Spleen (tissue), 11 donors: Measurements from ENCODE around the gene ORC3. TPM values are rescaled to one million over a fixed set of nuclear protein-coding genes. Genes with fewer than 3 reads are reported as not detected.
"Not testable (repeated sequence)": the region's sequence is repeated elsewhere in the genome, so short reads cannot be mapped to it uniquely, and the experiment has no call there.

ENCODE experiments used
- DNase-seq: peaks from one replicate; pipeline ENCODE4 v3.0.0-alpha.2; 2020
- H3K27ac ChIP-seq, 8 donors: fragments of 200-600 bp; sonication (generic) in 7 of 8; 1 replicate in 4 of 8; 2 replicates in 4 of 8; pipeline versions ENCODE4 v1.5.0 to v1.8.0; 2016 to 2021; ENCODE audit warnings: inconsistent platforms in 4 of 8, mild to moderate bottlenecking in 4 of 8, moderate library complexity in 1 of 8
- H3K27me3 ChIP-seq, 7 donors: fragments of 200-600 bp; sonication (generic) in 6 of 7; replicated peaks in 1 of 7; 1 replicate in 4 of 7; 2 replicates in 3 of 7; pipeline versions ENCODE4 v1.5.0 to v1.8.0; 2016 to 2021; ENCODE audit warnings: inconsistent platforms in 3 of 7, mild to moderate bottlenecking in 1 of 7
- H3K36me3 ChIP-seq, 6 donors: fragments of 200-600 bp; sonication (generic) in 5 of 6; 1 replicate in 4 of 6; 2 replicates in 2 of 6; pipeline versions ENCODE4 v1.5.0 to v1.8.0; 2016 to 2021; ENCODE audit warnings: inconsistent platforms in 2 of 6
- H3K4me1 ChIP-seq, 6 donors: fragments of 200-600 bp; sonication (generic) in 5 of 6; 1 replicate in 3 of 6; 2 replicates in 3 of 6; pipeline versions ENCODE4 v1.5.0 to v1.8.0; 2016 to 2021; ENCODE audit warnings: inconsistent platforms in 3 of 6
- H3K4me3 ChIP-seq, 8 donors: fragments of 200-600 bp; sonication (generic) in 7 of 8; 1 replicate in 4 of 8; 2 replicates in 4 of 8; pipeline versions ENCODE4 v1.5.0 to v1.8.0; 2016 to 2021; ENCODE audit warnings: inconsistent platforms in 4 of 8, mild to moderate bottlenecking in 4 of 8, moderate library complexity in 2 of 8
- H3K9me3 ChIP-seq, 8 donors: fragments of 200-600 bp; sonication (generic) in 7 of 8; 1 replicate in 4 of 8; 2 replicates in 4 of 8; pipeline versions ENCODE4 v1.5.0 to v1.8.0; 2016 to 2021; ENCODE audit warnings: inconsistent platforms in 4 of 8
- CTCF ChIP-seq, 11 experiments: fragments of 200-600 bp in 7 of 11; fragments of 450-650 bp in 4 of 11; sonication (generic) in 4 of 11; IDR thresholded peaks in 8 of 11; conservative IDR thresholded peaks in 3 of 11; 1 replicate in 7 of 11; 2 replicates in 4 of 11; pipeline versions ENCODE4 v1.4.0 to v1.8.0; 2016 to 2021; ENCODE audit warnings: antibody characterized with exemption in 11 of 11, inconsistent platforms in 4 of 11, mild to moderate bottlenecking in 1 of 11
- POLR2A ChIP-seq, 3 donors: fragments of 450-650 bp; IDR thresholded peaks; one replicate each; pipeline ENCODE4 v1.5.1; 2017; ENCODE audit warnings: antibody characterized with exemption in 3 of 3, mild to moderate bottlenecking in 1 of 3
- POLR2AphosphoS5 ChIP-seq, 3 donors: sonication (generic); formaldehyde crosslinking; IDR thresholded peaks; one replicate each; pipeline ENCODE4 v1.5.1; 2017; ENCODE audit warnings: antibody characterized with exemption in 3 of 3
- WGBS, 5 donors: extraction: QIAGEN DNeasy Blood & Tissue Kit in 3 of 5; methylation state at CpG; one replicate each; pipeline versions ENCODE4 v1.1.5 to v1.1.7; 2013 to 2018; 5-methylcytosine and 5-hydroxymethylcytosine counted together
- intact Hi-C: fragments of 100-400 bp; cut with DNase I; formaldehyde crosslinking; loops from one replicate; pipeline ENCODE4 v1.15.0; 2023; ENCODE audit warnings: low total_unique reads
- polyA plus RNA-seq, 3 donors: library from polyadenylated mRNA; stranded (reverse); fragments of 200-250 nt; gene quantifications; one replicate each; pipeline ENCODE4 v1.2.1, GENCODE V29; 2013
- total RNA-seq, 7 donors: library from RNA; depleted of rRNA in 3 of 7; stranded (reverse); fragments of >200 nt in 3 of 7; fragmentation: NEBNext Ultra II Directional in 4 of 7; extraction: Animal tissue kit (Norgen Biotek cat#: 25700) in 4 of 7; gene quantifications; one replicate each; pipeline versions ENCODE4 v1.1.0 to v1.2.1, GENCODE V29; 2016 to 2021
- donor health status: healthy with polysubstance abuse.
- donor health status: DM: no; HTN: no; CAD: no; lungs with moderate emphysema.
- donor health status: DM: no; HTN: no; CAD: no.
- donor health status: Bipolar disorder and iron deficiency.
- donor health status: healthy.
- donor health status: DM: no; HTN: no; CAD: no.
- donor health status: DM: yes; HTN: yes; CAD: no.

The ORC3 gene
- total and polyA plus RNA-seq, 10 donors = 15.1 to 35.6 (median 20.0) TPM

DNA sequence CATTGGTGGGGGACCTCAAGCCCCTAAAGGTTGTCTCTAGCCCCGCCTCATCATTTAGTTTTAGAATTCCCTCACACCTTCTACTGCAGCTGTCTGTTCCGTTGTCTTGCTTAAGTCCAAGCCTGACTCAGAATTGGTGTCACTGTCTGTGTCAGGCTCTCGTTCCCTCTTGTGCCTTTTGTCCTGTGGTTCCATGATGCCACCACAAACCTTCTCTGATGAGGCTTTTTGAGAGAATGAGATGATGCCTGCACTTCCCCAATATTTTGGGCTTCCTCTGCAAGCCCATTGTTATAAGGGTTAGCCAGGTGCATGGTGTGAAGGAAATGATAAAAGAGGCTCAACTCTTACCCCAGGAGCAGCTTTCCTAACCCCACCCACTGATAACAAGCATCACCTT is 120.2 kb downstream of the ORC3 start:
- intact Hi-C loops = no loop called here
- Histone ChIP-seq H3K4me3 (no peak overlapping the region), H3K27me3 (no peaks in the 10 kb centered on the region), H3K36me3 (no peaks in the 10 kb centered on the region), H3K9me3 (no peaks in the 10 kb centered on the region), H3K27ac (no peak overlapping the region), H3K4me1 (peaks cover 0 to 28% (median 4%) of the 10 kb centered on the region in 6 donors)
- TF ChIP-seq CTCF (IDR thresholded peaks at IDR 0.05 in 8 of 11, conservative IDR thresholded peaks at IDR 0.05 in 3 of 11) (no peak), POLR2AphosphoS5 (IDR thresholded peaks at IDR 0.05) (no peak), POLR2A (IDR thresholded peaks at IDR 0.05) (no peak)
- 59 to 72% (median 66%) methylated on average over 3 of the region's 3 CpGs for WGBS, 5 donors
- DNase-seq = no peak

DNA sequence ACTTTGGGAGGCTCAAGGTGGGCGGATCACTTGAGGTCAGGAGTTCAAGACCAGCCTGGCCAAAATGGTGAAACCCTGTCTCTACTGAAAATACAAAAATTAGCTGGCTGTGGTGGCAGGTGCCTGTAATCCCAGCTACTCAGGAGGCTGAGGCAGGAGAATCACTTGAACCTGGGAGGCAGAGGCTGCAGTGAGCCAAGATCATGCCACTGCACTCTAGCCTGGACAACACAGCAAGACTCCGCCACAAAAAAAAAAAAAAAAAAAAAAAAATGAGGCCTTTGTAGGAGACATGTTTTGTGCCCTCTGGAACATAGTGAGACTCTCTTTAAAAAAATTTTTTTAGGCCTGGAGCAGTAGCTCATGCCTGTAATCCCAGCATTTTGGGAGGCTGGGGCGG is 122.8 kb downstream of the ORC3 start:
- H3K36me3 ChIP-seq, intact Hi-C loops: not testable (repeated sequence)
- WGBS, 5 donors = 86 to 99% (median 96%) methylated on average over 2 to 3 of the region's 3 CpGs

DNA sequence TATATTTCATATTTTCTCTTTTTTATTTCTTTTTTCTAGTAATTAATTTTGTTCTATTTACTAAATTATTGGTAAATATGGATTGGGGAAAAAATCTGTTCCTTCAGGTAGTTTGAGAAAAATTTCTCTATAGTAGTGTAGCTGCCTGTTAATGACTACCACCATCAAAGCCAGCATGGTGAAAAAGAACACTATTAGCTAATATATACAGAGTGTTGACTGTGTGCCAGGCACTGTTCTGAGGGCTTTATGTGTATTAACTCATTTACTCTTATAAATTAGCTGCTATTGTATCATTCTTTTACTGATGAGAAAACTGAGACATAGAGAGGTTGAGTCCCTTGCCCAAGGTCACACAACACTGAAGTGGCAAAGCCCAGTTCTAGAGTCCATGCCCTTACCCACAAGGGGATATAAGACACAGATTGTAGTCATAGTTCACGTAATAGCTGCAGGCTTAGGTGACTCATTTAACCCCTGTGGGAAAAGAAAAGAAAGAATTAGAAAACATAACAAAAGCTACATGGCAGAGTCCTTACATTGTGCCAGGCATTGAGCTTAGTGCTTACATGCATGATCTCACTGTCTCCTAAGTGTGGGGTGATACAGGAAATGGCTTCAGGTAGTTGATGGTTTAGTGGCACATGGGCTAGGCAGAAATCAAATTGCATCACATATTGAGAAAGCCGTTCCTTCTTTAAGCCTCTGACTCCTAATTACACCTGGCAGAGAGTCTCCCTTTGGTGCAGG is 124.3 kb downstream of the ORC3 start:
- Histone ChIP-seq H3K27ac (peak overlapping the region in 4 of 8 donors; percentile 23 to 64 (median 50)), H3K4me3 (no peak overlapping the region), H3K9me3 (no peaks in the 10 kb centered on the region), H3K4me1 (peaks cover 0 to 48% (median 15%) of the 10 kb centered on the region in 6 donors), H3K27me3 (no peaks in the 10 kb centered on the region), H3K36me3 (no peaks in the 10 kb centered on the region)
- TF ChIP-seq CTCF (IDR thresholded peaks at IDR 0.05 in 8 of 11, conservative IDR thresholded peaks at IDR 0.05 in 3 of 11) (no peak), POLR2AphosphoS5 (IDR thresholded peaks at IDR 0.05) (no peak), POLR2A (IDR thresholded peaks at IDR 0.05) (no peak)
- 35 to 71% (median 45%) methylated on average over 2 of the region's 2 CpGs for WGBS, 5 donors
- intact Hi-C loops = no loop called here
- DNase-seq = no peak

More for the DNA sequence above, 122.8 kb downstream of the ORC3 start:
- H3K9me3 ChIP-seq, H3K4me3 ChIP-seq, H3K27me3 ChIP-seq, DNase-seq, H3K27ac ChIP-seq: not testable (repeated sequence)
- H3K4me1 ChIP-seq = peaks cover 0 to 32% (median 4%) of the 10 kb centered on the region in 6 donors

Other genes starting within 250 kb of the ORC3 start
- gene C6orf163, start 245.3 kb upstream of the ORC3 start, total RNA-seq = 10 to 100 TPM in 1 of 7 donors, 1 to 10 TPM in 6; 2.9 to 13.2 (median 6.1) TPM
- gene C6orf163, start 245.3 kb upstream of the ORC3 start, polyA plus RNA-seq = 1 to 10 TPM in 2 of 3 donors, under 1 TPM in 1; 0.59 to 2.7 (median 2.7) TPM
- gene CFAP206, start 182.2 kb upstream of the ORC3 start, total RNA-seq = under 1 TPM in 1 of 7 donors, not detected in 6; 0.46 TPM
- under 1 TPM; 0.06 to 0.20 (median 0.12) TPM for gene CFAP206, start 182.2 kb upstream of the ORC3 start, polyA plus RNA-seq
- gene SLC35A1, start 117.2 kb upstream of the ORC3 start, total RNA-seq = 10 to 100 TPM; 16.0 to 25.4 (median 19.7) TPM
- 10 to 100 TPM; 13.3 to 16.8 (median 14.6) TPM for gene SLC35A1, start 117.2 kb upstream of the ORC3 start, polyA plus RNA-seq
- gene RARS2, start 148 bp upstream of the ORC3 start, total RNA-seq = 10 to 100 TPM; 24.2 to 32.3 (median 28.8) TPM
- 10 to 100 TPM; 14.2 to 19.1 (median 16.8) TPM for gene RARS2, start 148 bp upstream of the ORC3 start, polyA plus RNA-seq
- gene AKIRIN2, start 112.1 kb downstream of the ORC3 start, total RNA-seq = 100 to 1,000 TPM in 2 of 7 donors, 10 to 100 TPM in 5; 61.8 to 106 (median 89.4) TPM
- 10 to 100 TPM; 35.1 to 56.2 (median 47.8) TPM for gene AKIRIN2, start 112.1 kb downstream of the ORC3 start, polyA plus RNA-seq